Activated CD4-positive, alpha-beta T cell treated with anti-CD3 and anti-CD28 coated beads for 4 hours (primary cell): ENCODE measurements around the gene CLN5.
"Not testable (repeated sequence)": the region's sequence is repeated elsewhere in the genome, so short reads cannot be mapped to it uniquely, and the experiment has no call there.

ENCODE experiments used
- DNase-seq, 2 donors: peaks; one replicate each; pipeline ENCODE4 v3.0.0-alpha.2; 2020

The CLN5 gene

GRCh38 chr13:76991796-76992547 lies at the start of gene CLN5:
TSS of gene CLN5 (plus strand) at chr13:76992081. CDS start at chr13:76992099, 18 bp downstream.
- DNase-seq, result peak; percentile 89 to 92

GRCh38 chr13:76942363-76942762 lies 49.5 kb upstream of the CLN5 start:
- DNase-seq, result no peak

DNA sequence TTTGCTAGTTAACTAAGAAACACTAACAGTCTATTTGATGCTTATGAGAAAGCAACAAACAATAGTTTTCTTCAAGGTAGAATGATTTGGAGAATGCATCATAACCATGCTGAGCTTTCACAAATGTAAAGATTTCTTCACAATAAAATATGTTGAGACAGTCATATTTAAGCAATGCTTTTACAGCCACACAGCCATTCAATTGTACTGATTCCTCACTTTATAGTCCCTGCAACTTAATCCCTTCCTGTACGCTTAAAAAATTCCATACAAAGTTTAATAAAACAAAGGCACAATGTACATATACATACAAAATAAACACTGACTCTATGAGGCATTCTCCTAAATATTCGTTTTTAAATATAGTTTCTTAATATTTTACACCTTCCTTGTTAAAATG lies 48.2 kb upstream of the CLN5 start:
- no peak for DNase-seq

GRCh38 chr13:76944456-76944855 lies 47.4 kb upstream of the CLN5 start:
- DNase-seq, result no peak

DNA sequence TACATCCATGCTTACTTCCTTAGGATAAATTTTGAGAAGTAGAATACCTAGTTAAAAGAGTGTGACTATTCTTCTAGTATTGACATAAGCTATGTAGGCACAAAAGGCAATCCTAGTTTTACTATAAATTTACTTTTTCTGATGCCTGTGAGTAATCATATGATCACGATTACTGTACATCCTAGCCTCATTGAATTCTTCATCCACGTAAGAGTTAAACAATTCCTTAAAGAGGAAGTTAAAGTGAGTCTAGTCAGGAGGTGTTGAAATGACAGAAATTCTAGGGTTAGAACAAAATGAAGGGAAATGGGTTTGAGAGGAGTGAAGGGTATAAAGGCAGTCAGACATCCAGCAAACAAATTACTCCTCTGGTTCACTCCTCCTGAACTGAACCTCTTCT lies 43.7 kb upstream of the CLN5 start, which contains the start of gene ACOD1:
ACOD1 (plus strand) TSS at position 363 of the 400 bp plus-strand sequence. CDS start 48 bp downstream, outside the sequence.
- DNase-seq, result no peak

DNA sequence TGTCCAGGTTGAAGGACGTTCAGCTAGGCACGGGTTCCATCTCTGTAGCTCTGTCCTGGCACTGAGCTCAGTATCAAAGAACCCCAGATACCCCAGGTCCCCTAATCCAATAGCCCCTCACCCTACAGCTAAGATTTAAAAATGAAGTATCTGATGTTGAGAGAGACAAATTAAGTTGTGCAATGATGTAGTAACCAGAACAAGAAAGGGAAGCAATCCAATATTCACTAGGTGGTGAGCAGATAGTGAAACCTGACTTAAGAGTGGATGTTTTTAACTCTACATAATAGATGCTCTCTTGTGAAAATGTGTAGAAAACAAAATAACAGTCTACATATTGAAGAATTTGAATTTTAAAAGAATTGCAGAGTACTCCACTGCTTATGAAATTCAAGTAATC lies 41.8 kb upstream of the CLN5 start:
- DNase-seq, result no peak

GRCh38 chr13:76953968-76954367 lies 37.9 kb upstream of the CLN5 start:
- DNase-seq, result no peak

- no peak for DNase-seq
Observed at GRCh38 chr13:76954538-76954937, 37.3 kb upstream of the CLN5 start.

GRCh38 chr13:76955193-76955592 lies 36.7 kb upstream of the CLN5 start:
- no peak for DNase-seq

GRCh38 chr13:76955661-76956060 lies 36.2 kb upstream of the CLN5 start:
- DNase-seq, result no peak

DNA sequence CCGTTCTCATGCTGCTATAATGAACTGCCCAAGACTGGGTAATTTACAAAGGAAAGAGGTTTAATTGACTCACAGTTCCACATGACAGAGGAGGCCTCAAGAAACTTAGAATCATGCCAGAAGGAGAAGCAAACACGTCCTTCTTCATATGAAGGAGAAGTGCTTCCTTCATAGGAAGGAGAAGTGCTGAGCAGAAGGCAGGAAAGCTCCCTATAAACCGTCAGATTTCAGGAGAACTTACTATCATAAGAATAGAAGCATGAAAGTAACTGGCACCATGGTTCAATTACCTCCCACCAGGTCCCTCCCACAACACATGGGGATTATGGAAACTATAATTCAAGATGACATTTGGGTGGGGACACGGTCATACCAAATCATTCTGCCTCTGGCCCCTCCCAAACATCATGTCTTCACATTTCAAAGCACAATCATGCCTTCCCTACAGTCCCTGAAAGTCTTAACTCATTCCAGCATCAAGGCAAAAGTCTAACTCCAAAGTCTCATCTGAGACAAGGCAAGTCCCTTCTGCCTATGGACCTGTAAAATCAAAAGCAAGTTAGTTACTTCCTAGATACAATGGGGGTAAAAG lies 32.9 kb upstream of the CLN5 start:
- no peak for DNase-seq

DNA sequence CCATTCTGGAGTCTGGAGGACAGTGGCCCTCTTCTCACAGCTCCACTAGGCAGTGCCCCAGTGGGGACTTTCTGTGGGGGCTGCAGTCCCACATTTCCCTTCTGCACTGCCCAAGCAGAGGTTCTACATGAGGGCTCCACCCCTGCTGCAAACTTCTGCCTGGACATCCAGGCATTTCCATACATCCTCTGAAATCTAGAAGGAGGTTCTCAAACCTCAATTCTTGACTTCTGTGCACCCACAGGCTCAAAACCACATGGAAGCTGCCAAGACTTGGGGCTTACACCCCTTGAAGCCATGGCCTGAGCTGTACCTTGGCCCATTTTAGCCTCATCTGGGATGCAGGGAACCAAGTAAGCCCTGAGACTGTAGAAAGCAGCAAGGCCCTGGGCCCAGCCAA lies 32.1 kb upstream of the CLN5 start:
- not testable (repeated sequence) for DNase-seq

GRCh38 chr13:76965759-76966421 lies 26.0 kb upstream of the CLN5 start:
- DNase-seq, result no peak

DNA sequence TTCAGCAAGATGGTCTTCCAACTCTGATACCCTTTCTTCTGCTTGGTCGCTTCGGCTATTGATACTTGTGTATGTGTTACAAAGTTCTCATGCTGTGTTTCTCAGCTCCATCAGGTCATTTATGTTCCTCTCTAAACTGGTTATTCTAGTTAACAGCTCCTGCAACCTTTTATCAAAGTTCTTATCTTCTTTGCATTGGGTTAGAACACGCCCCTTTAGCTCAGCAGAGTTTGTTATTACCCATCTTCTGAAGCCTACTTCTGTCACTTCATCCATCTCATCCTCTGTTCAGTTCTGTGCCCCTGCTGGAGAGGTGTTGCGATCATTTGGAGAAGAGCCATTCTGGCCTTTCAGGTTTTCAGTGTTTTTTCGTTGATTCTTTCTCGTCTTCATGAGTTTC lies 24.9 kb upstream of the CLN5 start:
- DNase-seq, result no peak

DNA sequence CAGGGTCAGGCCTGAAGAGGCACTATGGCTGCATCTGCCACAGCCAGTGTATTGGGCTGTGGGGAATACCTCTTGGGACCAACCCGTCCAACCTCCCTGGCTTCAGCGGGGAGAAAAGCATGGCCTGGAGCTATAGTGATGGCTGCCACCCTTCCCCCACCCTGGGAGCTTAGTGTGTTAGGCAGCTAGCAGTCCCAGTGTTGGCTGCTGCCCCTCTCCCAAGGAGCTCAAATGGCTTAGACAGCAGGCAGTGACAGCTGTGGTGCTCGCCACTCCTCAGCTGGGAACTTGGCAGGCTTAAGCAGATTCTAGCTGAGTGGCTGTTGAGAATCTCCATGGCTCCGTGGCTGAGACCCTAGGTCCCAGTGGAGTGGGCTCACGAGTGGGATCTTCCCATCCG lies 23.8 kb upstream of the CLN5 start:
- no peak for DNase-seq

GRCh38 chr13:76969488-76970365 lies 22.2 kb upstream of the CLN5 start:
- DNase-seq, result no peak

DNA sequence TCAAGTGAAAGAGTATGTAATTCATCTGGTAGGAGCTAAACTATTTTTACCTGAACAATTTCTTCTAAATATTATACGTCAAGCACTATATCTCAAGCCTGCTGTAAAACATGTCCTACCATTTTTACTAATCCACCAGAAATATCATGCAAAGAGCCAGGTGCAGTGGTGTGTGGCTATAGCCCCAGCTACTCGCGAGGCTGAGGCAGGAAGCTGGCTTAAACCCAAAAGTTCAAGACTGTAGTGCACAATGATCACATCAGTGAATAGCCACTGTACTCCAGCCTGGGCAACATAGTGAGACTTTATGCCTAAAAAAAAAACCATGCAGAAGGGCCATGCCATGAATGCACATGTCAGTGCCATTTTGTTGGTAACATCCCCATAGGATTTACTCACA lies 20.7 kb upstream of the CLN5 start:
- no peak for DNase-seq

DNA sequence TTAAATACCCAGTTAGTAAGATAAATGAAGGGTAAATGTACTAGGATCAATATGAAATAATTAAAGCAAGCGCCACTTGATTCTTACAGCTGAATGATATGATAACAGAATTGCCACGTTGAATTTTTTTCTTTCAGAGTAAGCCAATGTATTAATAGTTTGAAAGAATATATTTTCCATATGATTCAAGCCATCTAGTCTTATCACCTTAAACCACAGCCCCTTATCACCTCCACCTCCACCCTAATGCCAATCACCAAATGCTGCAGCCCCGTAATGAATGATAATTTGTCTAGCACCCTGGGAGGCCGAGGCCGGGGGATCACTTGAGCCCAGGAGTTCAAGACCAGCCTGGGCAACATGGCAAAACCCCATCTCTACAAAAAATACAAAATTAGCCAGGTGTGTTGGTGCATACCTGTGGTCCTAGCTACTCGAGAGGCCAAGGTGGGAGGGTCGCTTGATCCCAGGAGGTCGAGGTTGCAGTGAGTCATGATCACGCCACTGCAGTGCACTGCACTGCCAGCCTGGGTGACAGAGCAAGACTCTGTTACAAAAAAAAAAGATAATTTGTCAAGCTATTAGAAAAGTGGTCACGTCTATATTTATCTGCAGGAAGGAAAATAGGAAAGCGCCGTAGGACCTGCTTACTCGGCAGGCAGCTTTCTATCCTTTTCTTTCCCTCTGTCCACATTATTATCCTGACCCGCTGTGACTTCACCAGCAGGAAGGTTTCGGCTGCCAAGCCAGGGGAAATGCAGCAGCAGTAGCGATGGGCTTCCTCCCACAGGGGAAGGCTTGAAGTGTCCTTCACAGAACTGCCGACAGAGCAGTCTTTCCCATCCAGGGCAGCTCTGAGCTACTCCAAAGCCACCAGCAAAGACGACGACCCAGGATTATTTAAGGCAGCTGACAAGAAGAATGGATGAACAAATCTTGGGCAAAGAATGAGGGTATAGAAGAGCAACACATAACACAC lies 19.7 kb upstream of the CLN5 start:
- no peak for DNase-seq

DNA sequence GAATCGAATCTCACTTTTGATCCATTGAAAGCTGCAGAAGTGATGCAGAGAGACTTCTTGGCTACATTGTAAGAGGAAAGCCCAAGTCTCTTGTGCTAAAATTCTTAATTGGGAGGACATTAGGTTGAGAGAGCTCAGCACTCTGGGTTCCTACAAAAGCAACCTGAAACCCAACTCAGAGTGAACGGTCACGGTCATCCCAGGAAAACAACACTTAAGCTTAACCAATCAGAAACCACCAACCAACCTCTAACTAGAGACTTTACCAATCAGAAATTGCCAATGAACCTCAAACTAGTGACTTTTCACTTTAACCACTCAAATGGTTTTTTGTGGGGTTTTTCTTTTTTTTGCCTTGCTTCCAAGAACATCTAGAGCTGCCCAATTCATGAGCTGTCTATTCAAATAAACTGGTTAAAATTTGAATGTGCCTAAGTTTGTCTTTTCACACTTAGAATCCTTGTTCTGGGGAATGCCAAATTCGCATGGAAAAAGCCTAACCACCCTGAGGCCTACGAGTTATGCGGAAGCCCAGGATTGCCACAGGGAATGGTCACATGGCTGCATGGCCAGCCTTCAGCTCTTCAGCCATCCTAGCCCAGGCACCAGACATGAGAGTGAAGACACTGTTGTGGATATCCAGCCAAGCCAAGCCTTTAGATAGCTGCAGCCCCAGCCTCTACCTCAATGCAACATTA lies 17.8 kb upstream of the CLN5 start:
- DNase-seq, result no peak

- no peak for DNase-seq
Observed at GRCh38 chr13:76974618-76974975, 17.3 kb upstream of the CLN5 start.

- DNase-seq, result no peak
Observed at GRCh38 chr13:76975863-76976262, 16.0 kb upstream of the CLN5 start.
